Measurements from ENCODE around the gene LBHD2. TPM values are rescaled to one million over a fixed set of nuclear protein-coding genes. Genes with fewer than 3 reads are reported as not detected.

Gene LBHD2
- total and polyA plus RNA-seq, 2 of the 8 experiments (the other 6 are each of a cell fraction or from before 2014, with no cell fraction given), result not detected

- TF ChIP-seq CHD2 (IDR thresholded peaks at IDR 0.05; ENCODE audit: low read length) (no peak), CHD7 (IDR thresholded peaks at IDR 0.05; ENCODE audit: insufficient replicate concordance, low read length) (no peak), GABPA (IDR thresholded peaks at IDR 0.05; ENCODE audit: borderline replicate concordance, insufficient read depth, low read length) (no peak), TBP (IDR thresholded peaks at IDR 0.05; ENCODE audit: low read depth, low read length) (no peak), POLR2AphosphoS5 (IDR thresholded peaks at IDR 0.05; ENCODE audit: low read depth, low read length) (no peak), EZH2 (IDR thresholded peaks at IDR 0.05; ENCODE audit: low read depth, low read length, severe bottlenecking) (peak; percentile 27), TEAD4 (IDR thresholded peaks at IDR 0.05; ENCODE audit: low read depth, low read length) (peak; percentile 40; the same call in 1 of the 2 replicates), USF2 (IDR thresholded peaks at IDR 0.05; ENCODE audit: low read length) (no peak), NRF1 (IDR thresholded peaks at IDR 0.05; ENCODE audit: low read depth, low read length) (no peak), SP4 (IDR thresholded peaks at IDR 0.05; ENCODE audit: low read length) (no peak)
Measured at GRCh38 chr14:103122947-103123633, 39.1 kb downstream of the LBHD2 start, which contains the start of gene TNFAIP2 (continued).
